GM21723 (cell line): ENCODE data around the gene ATPAF2.

Source experiments
- ATAC-seq: cut with Tn5 transposase; IDR thresholded peaks from one replicate; pipeline ENCODE4 v1.9.1; 2021; ENCODE audit warnings: mild to moderate bottlenecking, moderate library complexity; ENCODE audit not compliant: unreplicated experiment

ATPAF2 gene

DNA sequence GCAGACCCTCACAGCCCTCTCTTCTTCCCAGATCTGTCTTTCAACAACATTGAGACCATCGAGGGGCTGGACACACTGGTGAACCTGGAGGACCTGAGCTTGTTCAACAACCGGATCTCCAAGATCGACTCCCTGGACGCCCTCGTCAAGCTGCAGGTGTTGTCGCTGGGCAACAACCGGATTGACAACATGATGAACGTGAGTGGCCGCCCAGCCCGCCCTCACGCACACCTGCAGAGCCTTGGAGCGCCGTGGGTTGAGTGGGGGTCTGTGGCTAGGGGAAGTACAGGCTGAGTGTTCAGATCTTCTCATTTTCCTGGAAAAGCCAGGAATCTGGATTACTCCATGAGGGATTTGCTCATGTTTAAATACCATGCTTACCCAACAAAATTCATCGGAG lies 51.1 kb downstream of the ATPAF2 start:
- no peak for ATAC-seq

DNA sequence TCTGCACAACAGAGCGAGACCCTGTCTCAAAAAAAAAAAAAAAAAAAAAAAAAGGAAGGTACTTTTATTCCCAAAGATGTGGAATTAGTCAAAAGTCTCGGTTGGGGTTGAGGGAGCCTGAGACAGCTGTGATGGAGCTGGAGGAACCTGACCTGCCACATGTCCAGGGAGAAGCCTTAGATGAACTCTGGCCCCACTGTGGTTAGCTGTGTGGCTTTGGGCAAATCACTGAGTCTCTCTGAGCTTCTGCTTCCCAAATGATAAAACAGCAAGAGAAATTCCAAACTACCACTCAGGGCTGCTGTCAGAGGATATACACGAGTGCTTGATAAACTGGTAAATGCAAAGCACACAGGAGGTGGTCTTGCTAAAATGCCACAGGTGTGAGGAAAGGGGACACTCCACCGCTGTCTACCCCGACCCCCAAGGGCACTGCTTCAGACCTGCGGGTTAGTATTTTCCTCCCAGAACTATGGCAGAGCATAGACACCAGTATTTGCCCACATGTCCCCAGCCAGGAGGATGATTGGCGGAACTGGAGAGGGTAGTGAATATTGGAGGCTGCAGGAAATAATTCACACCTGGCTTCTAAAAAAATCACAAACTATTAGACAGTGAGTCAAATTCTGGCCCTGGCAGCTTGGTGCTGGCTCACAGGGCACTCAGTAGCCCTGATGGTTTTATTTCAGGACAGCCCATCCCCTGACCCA lies 51.6 kb downstream of the ATPAF2 start:
- ATAC-seq, result no peak

DNA sequence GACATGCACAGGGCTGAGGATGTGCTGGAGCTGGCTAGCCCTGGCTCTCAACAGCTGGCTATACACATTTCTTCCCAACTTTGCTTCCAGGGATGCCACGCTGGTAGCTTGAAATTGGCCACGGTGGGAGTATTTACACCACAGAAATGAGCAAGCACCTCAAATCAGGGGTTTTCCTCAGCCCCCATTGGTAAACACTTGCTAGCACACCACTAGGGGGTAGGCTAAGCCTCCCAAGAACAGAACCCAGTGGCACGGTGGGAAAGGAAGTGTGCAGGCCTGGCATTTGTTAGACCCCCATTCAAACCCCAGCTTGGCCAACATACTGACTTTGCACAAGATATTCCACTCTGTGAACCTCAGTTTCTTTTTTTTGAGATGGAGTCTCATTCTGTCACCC lies 53.4 kb downstream of the ATPAF2 start:
- ATAC-seq, result no peak

DNA sequence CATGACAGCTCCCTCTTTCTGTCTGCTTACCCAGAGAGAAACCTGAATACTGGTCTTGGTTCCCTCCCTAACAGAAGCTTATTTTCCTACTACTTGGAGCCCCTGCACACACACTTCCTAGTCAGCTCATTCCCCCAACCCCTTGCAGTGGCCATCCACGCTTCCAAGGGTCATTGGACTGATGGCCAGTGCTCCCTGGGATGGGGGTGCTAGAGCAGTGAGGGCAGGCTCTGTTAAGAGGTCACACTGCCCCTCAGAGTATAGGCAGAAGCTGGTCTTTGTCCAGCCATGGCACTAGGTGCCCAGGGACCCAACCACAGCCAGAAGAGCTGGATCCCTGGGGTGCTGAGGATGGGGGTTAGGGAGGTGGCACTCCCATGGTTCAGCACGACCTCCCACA lies 53.8 kb downstream of the ATPAF2 start:
- ATAC-seq, result no peak

DNA sequence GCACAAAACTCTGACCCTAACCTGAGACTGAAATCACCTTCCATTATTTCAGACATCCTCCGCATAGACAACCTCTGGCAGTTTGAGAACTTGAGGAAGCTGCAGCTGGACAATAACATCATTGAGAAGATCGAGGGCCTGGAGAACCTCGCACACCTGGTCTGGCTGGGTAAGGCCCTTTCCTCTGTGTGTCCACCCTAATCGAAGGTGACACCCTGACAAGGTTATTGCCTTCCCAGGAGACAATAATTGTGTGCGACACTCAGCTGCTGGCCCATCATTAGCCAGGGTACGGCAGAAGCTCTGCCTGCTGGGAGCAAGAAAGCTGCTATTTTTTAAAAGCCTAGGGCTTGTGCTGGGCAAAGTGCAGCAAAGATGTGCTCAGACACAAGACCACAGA lies 55.2 kb downstream of the ATPAF2 start:
- no peak for ATAC-seq

DNA sequence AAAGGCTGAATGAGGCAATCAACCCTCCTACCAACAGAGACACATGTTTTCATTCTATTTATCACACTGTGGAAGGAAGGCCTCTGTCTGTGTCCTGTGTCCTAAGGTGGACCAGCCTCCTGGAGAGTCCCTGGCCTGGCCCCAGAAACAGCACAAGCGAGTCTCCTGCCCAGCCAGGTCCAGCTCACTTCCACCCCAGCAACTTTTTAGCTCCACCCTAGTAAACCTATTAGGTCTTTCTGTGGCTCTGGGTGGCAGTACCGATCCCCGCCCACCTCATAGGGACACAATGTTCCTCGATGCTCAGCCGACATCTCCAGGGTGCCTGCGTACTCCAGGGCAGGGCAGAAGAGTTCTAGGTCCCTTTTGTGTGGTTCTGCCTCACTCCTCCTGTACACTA lies 55.6 kb downstream of the ATPAF2 start:
- no peak for ATAC-seq

DNA sequence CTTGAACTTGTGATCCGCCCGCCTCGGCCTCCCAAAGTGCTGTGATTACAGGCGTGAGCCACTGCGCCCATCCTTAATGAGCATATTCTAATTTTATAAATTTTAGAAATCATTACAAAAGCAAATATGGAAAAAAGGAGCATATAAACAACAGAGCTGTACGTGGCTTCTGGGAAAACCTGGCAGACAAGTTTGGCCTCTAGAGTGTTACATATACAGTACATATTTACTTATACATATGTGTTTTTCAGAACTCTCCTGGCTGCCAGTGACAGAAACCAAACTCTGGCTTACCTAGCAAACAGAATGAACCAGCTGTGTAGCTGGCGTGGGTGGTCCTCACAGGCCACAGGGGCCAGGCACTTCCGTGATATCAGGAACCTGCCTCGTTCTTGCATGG lies 56.2 kb downstream of the ATPAF2 start:
- ATAC-seq, result no peak

DNA sequence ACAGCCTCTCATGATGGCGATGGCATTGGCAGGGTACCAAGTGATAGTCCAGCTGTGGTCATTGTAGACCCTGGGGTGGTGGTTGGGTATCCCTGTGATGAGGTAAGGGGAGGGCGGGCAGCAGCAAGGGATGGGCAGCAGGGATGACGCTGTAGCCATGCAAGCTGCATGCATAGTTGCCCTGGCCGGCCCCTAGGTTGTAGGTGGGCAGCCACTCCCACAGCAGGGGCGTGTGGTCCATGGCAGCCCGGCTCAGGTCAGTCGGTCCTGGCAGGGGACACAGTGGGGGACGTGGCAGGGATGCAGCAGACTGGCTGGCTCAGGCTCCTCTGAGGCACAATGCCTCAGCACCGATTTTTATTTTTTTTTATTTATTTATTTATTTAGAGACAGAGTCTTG lies 57.6 kb downstream of the ATPAF2 start:
- no peak for ATAC-seq

DNA sequence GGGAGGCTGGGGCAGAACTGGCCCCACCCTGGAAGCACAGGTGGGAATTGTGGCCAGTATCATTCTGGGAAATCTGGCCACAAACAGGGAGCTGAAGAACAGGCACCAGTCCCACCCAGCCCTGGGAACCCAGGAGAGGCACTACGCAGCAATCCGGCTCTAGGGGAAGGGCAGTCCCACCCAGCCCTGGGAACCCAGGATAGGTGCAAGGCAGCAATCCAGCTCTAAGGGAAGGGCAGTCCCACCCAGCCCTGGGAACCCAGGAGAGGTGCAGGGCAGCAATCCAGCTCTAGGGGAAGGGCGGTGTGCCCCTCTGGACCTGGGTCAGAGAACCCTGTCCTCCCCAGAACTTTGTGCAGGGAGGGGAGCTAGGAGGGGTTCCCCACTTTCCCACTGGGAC lies 59.2 kb downstream of the ATPAF2 start:
- no peak for ATAC-seq

DNA sequence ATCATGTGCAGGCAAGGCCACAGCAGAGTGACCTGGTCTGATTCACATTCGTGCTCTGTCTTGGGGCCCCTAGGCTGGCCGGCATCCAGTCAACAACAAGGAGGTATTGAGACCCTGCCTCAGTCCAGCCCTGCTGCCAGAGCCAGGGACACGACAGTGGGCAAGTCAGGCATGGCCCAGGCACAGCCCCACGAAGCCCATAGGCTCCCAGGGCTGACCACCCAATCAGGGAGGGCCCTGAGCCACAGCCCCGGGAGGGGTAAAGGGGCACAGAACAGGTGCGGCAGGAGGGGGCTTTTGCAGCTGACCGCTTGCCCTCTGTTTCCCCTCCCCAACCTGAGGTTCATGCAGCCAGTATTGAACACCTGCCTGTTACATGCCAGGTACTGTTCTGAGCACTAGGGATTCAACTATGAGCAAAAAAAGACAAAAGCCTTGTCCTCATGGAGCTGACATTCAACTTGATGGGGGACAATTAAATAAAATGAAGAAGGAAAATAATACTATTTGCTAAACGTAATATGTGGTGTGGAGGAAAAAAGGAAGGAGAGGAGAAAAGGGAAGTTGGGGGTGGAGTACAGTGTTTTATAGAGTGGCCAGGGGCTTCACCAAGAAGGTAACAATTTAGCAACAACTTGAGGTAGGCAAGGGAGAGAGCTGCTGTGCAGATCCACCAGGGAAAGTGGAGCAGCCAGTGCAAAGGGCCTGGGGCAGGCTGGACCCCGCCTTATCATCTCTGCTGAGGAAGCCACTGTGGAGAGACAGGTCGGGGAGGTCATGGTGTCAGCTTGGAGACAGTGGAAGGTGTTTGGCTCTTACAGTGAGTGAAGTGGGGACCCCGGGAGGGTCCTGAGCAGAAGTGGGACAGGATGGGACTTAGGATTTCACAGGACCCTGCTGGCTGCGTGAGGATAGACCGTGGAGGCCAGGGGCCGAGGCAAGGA lies 60.2 kb downstream of the ATPAF2 start:
- no peak for ATAC-seq

DNA sequence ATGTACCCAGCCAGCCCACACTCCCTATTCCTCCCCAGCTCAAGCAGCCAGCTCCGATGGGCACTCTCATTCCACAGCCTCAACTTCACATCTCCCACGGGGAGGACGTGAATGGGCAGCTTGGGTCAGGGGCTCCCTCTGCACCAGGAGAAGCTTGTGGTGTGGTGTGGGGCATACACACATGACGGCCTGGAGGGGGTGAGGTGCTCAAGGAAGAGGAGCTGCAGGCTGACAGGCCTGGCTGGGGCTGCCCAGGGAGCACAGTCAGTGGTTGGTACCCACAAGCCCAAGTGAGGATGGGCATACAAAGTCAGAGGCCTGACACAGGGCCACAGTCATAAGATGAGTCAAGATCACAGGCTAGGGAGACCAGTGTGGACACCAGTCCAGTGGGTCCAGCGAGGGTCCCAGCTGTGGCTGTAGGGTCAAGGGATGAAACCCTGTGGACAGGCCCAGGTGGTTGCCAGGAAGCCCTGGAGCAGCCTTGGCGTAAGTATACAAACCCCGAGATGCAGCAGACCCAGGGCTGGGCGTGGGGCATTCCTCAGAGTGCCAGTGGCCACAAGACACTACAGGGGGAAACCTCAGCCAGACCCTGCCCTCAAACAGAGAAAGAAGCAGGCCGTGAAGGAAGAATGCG lies 61.9 kb downstream of the ATPAF2 start:
- ATAC-seq, result no peak

DNA sequence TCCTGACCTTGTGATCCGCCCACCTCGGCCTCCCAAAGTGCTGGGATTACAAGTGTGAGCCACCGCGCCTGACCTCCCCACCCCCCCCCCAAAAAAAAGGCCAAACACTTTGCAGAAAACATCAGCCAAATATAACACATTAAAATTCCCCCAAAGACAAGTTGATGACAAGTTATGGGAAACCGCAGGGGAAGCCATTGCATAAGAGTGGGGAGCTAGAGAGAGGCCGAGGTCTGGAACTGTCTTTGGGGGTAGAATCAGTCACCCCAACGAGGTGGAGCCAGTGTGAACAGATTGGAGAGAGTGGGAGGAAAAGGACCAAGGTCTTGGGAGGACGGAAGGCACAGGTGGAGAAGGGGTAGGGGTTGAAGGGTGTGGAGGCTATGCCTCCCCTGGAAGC lies 63.5 kb downstream of the ATPAF2 start:
- no peak for ATAC-seq

DNA sequence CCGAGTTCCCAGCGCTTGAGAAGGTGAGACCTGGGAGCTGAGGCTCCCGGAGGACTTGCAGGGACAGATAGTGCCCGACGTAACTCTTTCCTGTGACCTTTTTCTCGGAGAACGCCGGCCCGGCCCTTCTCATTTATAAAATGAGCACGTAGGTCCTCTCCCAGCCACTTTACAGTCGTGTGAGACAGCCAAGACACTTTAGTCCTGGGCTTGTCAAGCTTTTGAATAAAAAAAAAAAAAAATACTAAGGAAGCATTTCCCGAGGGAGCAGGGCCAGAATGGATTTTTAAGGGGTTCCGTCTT lies 66.1 kb downstream of the ATPAF2 start:
- ATAC-seq, result no peak

DNA sequence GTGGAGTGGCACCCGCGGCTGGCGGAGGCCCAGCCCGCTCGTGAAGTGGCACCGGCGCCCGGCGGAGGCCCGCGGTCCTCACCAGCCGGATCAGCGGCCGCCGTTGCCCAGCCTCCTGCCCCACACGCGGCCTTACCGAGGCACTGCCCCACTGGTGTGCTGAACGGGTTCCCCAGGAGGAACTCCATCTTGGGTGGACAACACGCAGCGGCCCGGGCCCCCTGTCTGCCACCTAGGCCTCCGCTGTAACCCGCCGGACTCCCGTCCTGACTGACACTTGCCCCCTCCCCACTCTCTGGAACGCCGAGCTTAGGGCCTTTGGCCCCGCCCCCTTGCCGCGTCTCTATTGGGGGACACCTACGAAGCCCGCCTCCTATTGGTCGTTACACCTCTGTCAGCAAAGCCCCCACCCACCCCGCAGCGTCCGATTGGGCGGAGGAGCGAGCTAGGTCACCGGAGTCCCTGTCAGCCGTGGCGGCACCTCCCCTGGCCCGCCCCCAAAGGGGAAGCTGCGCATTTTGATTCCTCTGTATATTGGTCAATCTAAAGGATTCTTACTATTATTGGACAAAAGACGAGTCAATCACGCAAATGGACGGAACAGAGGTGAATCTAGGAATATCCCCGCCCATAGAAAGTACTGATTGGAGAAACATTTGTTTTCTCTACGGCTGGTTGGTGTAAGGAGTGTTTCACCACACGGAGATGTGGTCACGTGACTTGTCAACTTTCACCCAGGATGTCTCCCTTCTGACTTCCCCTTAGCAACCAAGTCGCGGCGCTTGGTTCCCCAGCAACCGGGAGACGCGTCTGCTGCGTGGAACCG lies 66.6 kb downstream of the ATPAF2 start, which contains the start of the genes DRC3 and TOM1L2:
DRC3 (plus strand) TSS at position 737 of the 826 bp plus-strand sequence. CDS start 4,737 bp downstream, outside the sequence.
TOM1L2 (minus strand) TSS at position 275 of the 826 bp plus-strand sequence; CDS start at position 188, 87 bp downstream.
- peak; percentile 95 for ATAC-seq

DNA sequence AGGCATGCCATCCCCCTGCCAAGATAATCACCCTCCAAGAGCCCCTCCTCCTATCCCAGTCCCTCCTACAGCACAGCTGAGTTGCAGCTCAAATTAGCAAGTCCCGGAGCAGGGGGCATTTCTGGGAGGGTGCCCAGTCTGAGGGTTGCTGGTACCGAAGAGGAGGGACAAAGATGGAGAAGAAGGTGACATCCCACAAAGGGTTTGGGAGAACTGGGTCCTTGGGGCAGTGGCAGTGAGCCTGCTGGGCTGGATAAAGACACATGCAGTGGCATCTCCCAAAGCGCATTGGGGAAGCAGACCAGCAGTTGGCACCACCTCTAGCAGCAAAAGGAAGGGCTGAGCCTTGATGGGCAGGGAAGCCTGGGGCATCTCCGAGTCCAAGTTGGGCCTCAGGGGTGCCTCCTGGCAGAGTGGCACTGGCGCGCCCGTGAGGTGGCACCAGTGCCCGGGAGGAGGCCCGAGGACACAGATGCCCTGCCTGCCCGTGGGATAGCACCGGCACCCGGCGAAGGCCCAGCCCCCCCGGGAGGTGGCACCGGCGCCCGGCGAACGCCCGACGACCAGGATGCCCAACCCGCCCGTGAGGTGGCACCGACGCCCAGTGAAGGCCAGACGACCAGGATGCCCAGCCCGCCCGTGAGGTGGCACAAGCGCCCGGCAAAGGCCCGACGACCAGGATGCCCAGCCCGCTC lies 67.4 kb downstream of the ATPAF2 start:
- ATAC-seq, result no peak

DNA sequence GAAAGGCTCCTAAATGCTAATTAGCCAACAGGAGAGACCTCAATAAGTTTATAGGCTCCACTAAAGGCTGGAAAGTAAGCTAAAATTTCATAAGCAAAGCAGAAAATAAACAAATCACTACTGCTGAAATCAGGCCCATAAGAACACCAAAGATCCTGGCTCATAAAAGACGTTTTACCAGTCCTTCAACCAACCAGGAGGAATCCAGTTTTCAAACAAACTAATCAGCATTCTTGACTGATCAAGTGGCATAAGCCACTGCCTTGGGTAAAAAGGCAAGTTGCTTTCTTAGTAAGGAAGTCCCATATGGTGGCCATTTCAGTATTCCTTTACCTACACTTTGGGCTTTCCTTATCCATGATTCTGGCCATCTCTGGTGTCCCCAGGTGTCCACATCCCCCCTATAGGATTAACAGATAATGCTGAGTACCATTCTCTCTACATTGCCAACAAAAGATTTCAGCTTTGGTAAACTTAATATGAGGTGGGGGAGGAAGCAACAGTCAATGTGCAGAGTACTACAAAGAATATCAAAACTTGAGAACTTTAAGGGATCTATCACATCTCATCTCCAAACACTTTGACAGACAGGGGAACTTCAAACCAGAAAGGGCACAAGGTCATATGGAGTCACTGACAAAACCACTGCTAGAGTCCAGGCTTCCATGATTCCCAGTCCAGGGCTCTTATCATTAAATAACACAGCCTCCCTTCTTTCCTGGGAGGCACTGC lies 68.1 kb downstream of the ATPAF2 start:
- no peak for ATAC-seq
